GM10248 (cell line): ENCODE measurements around the gene CHST11.

Experiments
- CTCF ChIA-PET: fragments of 300-600 bp; sonication (Branson Sonifier 250); formaldehyde crosslinking; extraction: SDS; loops from one replicate; lab custom pipeline; 2021; ENCODE audit warnings: antibody characterized with exemption; lab: Yijun Ruan, JAX
- POLR2A ChIA-PET: fragments of 350-650 bp; sonication (Branson Sonifier 250); formaldehyde crosslinking; extraction: SDS; loops from one replicate; lab custom pipeline; 2020; ENCODE audit warnings: antibody characterized with exemption; lab: Yijun Ruan, JAX
- DNase-seq: peaks from one replicate; pipeline ENCODE4 v3.0.0; 2012; ENCODE audit errors: extremely low spot score
- TF ChIP-seq, protein P1 (sequence below): IDR thresholded peaks from 2 replicates; pipeline ENCODE4 v1.5.1; 2012; ENCODE audit warnings: mild to moderate bottlenecking, low read depth; ENCODE audit errors: extremely low read depth, missing control alignments, control extremely low read depth

The CHST11 gene

DNA sequence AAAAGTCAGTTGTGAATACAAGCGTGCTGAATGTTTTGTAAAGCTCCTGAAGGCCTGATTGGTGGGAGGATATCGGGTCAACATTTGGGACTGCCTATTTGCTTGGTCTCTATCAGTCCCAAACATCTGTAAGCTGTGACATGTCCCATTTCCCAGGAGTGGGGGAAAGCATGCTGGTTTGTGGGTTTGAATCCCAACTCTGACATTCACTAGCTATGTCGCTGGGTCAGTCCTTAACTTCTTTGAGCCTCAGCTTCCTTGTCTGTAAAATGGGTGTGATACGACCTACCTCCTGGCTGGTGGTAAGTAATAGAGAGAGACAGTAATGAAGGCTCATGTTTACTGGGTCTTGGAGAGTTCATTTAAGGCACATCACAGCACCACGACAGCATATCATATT, 136.7 kb downstream of the CHST11 start:
- ChIA-PET POLR2A (no interaction called here), CTCF (interaction anchor here (1.4 to 3.0 kb wide), 2 partner anchors 10 to 211 kb away, joined by 6 to 9 read pairs; no protein-coding TSS in a partner anchor)
- DNase-seq: no peak
- TF ChIP-seq, protein P1, sequence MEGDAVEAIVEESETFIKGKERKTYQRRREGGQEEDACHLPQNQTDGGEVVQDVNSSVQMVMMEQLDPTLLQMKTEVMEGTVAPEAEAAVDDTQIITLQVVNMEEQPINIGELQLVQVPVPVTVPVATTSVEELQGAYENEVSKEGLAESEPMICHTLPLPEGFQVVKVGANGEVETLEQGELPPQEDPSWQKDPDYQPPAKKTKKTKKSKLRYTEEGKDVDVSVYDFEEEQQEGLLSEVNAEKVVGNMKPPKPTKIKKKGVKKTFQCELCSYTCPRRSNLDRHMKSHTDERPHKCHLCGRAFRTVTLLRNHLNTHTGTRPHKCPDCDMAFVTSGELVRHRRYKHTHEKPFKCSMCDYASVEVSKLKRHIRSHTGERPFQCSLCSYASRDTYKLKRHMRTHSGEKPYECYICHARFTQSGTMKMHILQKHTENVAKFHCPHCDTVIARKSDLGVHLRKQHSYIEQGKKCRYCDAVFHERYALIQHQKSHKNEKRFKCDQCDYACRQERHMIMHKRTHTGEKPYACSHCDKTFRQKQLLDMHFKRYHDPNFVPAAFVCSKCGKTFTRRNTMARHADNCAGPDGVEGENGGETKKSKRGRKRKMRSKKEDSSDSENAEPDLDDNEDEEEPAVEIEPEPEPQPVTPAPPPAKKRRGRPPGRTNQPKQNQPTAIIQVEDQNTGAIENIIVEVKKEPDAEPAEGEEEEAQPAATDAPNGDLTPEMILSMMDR: no peak

DNA sequence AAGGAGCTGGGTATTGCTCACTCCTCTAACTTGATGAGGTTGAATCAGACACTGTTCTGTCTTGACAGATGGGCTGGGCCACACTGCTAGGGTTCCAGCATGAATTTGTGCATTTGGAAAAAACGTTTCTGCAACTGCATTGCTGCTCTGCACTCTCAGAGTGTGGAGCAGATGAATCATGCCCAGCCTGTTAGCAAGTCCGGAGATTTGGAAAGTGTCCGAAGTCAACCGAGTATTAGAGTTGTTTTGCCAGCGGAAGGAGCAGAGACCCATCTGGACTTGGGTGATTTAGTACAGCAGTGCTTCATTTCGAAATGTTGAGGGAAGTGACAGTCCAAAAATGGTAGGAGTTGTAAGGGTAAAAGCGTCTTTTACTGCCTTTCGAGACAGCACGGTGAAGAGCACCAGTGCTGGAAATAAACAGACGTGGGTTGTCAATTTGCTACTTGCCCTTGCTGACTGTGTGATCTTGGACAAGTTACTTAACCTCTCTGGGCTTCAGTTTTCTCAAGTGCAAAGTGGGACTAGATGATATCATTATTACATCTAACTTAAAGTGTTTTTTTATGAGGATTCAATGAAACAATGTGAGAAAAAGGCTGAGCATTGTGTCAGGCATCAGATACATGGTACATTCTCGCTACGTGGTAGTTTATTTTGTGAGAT, 139.5 kb downstream of the CHST11 start:
- POLR2A ChIA-PET: no interaction called here
- CTCF ChIA-PET: interaction anchor here (1.0 to 3.0 kb wide), 4 partner anchors 10 to 215 kb away, joined by 3 to 9 read pairs (median 4); no protein-coding TSS in a partner anchor
- TF ChIP-seq, protein P1: no peak
- no peak for DNase-seq

DNA sequence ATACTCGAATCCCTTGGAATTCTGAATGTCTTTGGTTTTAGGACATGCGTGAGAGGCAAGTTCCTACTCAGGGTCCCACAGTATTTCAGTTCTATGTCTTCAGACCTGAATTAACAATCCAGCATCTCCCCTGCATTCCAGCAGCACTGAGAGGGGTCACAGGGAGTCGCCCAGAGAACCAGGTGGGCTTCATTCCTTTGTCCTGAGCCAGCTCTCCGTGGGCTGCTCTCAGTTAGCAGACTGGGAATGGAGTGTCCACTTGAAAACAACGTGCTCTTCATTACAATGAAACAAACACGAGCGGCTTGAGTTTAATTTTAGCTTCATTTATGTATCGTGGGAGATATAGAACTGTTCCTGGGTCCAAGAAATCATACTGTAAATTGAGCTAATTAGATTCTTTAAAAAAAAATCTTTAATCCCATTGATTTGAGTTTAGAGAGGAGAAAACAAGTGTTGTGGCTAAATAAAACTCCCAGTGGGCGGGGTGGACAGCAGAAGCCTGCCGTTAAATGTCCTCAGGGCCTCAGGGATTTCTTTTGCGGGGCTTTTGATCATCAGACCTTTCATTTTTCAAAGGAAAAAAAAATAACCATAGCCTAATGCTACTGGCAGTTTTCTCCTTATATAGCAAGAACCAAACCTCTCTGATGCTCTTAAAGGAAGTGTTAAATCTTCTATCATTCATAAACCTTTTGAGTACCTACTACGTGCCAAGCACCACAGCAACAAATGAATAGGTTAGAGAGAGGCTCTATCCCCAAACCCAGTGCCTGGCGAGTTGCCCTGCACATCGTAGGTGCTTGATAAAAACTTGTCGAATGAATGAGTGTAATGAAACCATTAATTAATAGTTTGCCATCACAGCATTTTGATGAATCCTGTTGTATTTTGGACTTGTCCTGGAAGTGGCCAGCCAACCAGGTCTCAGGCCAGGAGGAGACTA, 140.4 kb downstream of the CHST11 start:
- no peak for DNase-seq
- TF ChIP-seq, protein P1: no peak
- CTCF ChIA-PET: interaction anchor here (1.0 to 1.2 kb wide), 2 partner anchors 57 to 216 kb away, joined by 3 read pairs; no protein-coding TSS in a partner anchor
- POLR2A ChIA-PET: no interaction called here

DNA sequence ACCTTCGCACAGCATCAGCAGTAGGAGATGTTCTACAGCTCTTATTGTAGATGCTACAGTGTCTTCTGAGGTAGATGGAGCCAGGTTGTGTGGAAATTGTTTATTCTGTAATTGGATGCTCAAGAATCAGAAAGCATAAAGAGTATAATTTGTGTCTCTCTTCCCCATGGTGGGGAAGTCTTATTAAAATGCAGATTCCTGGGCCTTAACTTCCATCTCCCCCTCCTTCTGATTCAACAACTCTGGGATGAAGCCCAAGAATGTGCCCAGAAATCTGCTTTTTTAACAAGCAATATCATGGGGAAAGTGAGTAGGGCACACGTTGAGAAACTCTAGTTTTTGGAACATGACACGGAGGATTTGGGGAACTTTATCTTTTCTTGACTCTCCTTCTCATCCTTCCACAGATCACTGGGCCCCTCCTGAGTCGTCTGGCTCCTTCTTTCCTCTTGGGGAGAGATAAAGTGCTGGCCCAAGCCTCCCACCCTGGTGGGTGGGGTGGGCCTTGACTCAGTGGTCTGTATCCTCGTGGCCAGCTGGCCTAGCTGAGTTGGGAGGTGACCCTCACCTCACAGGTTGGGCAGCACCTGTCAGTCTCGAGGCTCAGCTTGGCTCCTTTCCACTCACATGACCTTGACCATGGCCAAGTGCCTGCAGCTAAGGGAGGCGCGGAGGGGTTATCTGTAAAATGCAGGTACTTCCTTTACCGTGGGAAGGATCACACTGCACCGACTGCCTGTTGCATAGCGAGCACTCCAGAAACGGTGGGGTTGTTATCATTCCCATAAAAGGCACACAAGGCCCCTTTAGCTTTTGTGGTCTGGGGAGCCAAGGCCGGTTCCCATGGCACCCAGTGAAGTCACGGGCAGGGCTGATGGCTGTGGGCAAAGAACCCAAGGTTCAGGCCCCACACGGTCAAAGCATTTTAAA, 141.9 kb downstream of the CHST11 start:
- DNase-seq: no peak
- POLR2A ChIA-PET: no interaction called here
- CTCF ChIA-PET: interaction anchor here (1.0 to 1.8 kb wide), 3 partner anchors 12 to 56 kb away, joined by 3 to 4 read pairs (median 3); no protein-coding TSS in a partner anchor

DNA sequence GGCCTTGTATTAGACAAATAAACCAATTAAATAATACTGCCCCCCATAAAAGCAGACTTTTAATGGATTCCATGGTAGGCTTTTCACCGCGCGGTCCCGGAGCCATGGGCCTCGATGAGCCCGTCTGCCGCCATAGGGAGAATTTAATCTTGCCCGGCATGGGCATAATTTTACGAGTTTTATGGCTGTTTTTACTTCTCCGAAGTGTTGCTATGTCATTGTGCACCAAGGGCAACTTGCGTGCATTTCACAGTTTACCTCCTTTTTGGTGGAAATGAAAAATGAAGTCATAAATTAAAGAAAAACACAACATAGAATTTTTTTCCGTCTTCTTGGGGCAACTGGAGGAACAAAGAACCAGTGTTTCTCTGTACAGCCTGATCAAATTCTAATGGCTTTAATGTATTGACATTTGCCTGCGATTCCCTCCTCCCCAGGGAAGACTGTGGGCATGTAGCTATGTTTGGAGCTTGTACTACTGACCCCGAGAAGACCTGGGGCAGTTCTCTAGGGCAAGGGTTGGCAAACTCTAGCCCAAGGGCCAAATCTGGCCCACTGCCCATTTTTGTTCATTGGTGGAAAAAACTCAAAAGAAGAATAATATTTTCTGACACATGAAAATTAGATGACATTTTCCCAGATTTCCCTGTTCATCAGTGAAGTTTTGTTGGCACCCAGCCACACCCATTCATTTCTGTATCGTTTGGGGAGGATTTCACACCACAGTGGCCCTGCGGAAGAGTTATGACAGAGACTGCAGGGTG, 142.7 kb downstream of the CHST11 start:
- TF ChIP-seq, protein P1: no peak
- DNase-seq: no peak
- POLR2A ChIA-PET: no interaction called here
- CTCF ChIA-PET: interaction anchor here (1.0 to 1.8 kb wide), 2 partner anchors 11 to 17 kb away, joined by 3 to 4 read pairs; no protein-coding TSS in a partner anchor

More for the DNA sequence above, 141.9 kb downstream of the CHST11 start:
- TF ChIP-seq, protein P1: no peak
